HG03558 (cell line): ENCODE results near the gene HMCN2.

Experiments
- ATAC-seq: cut with Tn5 transposase; IDR thresholded peaks from one replicate; pipeline ENCODE4 v1.9.1; 2021; ENCODE audit warnings: moderate number of reproducible peaks; ENCODE audit not compliant: unreplicated experiment; ENCODE audit errors: extremely low read depth

Gene HMCN2

GRCh38 chr9:130302785-130303612, 37.4 kb downstream of the HMCN2 start:
- no peak for ATAC-seq

GRCh38 chr9:130303613-130304055, 38.1 kb downstream of the HMCN2 start:
- no peak for ATAC-seq

GRCh38 chr9:130304116-130304515, 38.6 kb downstream of the HMCN2 start:
- no peak for ATAC-seq

GRCh38 chr9:130304643-130305042, 39.1 kb downstream of the HMCN2 start:
- ATAC-seq, result no peak

- no peak for ATAC-seq
Measured at GRCh38 chr9:130305381-130305780, 39.8 kb downstream of the HMCN2 start.

GRCh38 chr9:130306823-130307666, 41.5 kb downstream of the HMCN2 start:
- no peak for ATAC-seq

- ATAC-seq, result no peak
Measured at GRCh38 chr9:130307667-130307943, 42.0 kb downstream of the HMCN2 start.

- ATAC-seq, result no peak
Measured at GRCh38 chr9:130308081-130308571, 42.6 kb downstream of the HMCN2 start.

GRCh38 chr9:130309689-130310455, 44.3 kb downstream of the HMCN2 start:
- ATAC-seq, result no peak

GRCh38 chr9:130310456-130310855, 44.9 kb downstream of the HMCN2 start:
- ATAC-seq, result no peak

- no peak for ATAC-seq
Measured at GRCh38 chr9:130311003-130311402, 45.4 kb downstream of the HMCN2 start.

- no peak for ATAC-seq
Measured at GRCh38 chr9:130311408-130312140, 46.0 kb downstream of the HMCN2 start.

- no peak for ATAC-seq
Measured at GRCh38 chr9:130313103-130313858, 47.7 kb downstream of the HMCN2 start.

GRCh38 chr9:130315446-130316226, 50.1 kb downstream of the HMCN2 start:
- no peak for ATAC-seq

- no peak for ATAC-seq
Measured at GRCh38 chr9:130316430-130316829, 50.9 kb downstream of the HMCN2 start.

GRCh38 chr9:130319300-130319699, 53.7 kb downstream of the HMCN2 start:
- ATAC-seq, result no peak

- no peak for ATAC-seq
Measured at GRCh38 chr9:130319944-130320712, 54.6 kb downstream of the HMCN2 start.
